Activated CD8-positive, alpha-beta memory T cell treated with anti-CD3 and anti-CD28 coated beads, Interleukin-2, amount 50 U/mL, for 48 hours (primary cell): Measurements from ENCODE around the gene IRAK2.
"Not testable (repeated sequence)": the region's sequence is repeated elsewhere in the genome, so short reads cannot be mapped to it uniquely, and the experiment has no call there.

ENCODE experiments used
- DNase-seq: peaks from one replicate; pipeline ENCODE4 v3.0.0-alpha.2; 2020

The IRAK2 gene

GRCh38 chr3:10164546-10165393, at the start of gene IRAK2:
TSS of gene IRAK2 (plus strand) at chr3:10164919. CDS start at chr3:10164955, 36 bp downstream.
- peak; percentile 83 for DNase-seq

GRCh38 chr3:10115326-10116137, 49.2 kb upstream of the IRAK2 start, which contains the start of gene BRK1:
TSS of gene BRK1 (plus strand) at chr3:10115675. CDS start at chr3:10115702, 27 bp downstream.
- peak; percentile 94 for DNase-seq

GRCh38 chr3:10116138-10116460, 48.6 kb upstream of the IRAK2 start:
- DNase-seq, result no peak

- no peak for DNase-seq
Observed at GRCh38 chr3:10116928-10117327, 47.8 kb upstream of the IRAK2 start.

- no peak for DNase-seq
Observed at GRCh38 chr3:10119376-10119775, 45.3 kb upstream of the IRAK2 start.

GRCh38 chr3:10121064-10121463, 43.7 kb upstream of the IRAK2 start:
- no peak for DNase-seq

GRCh38 chr3:10122724-10123123, 42.0 kb upstream of the IRAK2 start:
- DNase-seq, result no peak

- DNase-seq, result not testable (repeated sequence)
Observed at GRCh38 chr3:10135872-10136271, 28.8 kb upstream of the IRAK2 start.

GRCh38 chr3:10136426-10137005, 28.2 kb upstream of the IRAK2 start:
- DNase-seq, result no peak

- no peak for DNase-seq
Observed at GRCh38 chr3:10137178-10137577, 27.5 kb upstream of the IRAK2 start.

GRCh38 chr3:10140996-10141546, 23.6 kb upstream of the IRAK2 start:
- no peak for DNase-seq

- DNase-seq, result no peak
Observed at GRCh38 chr3:10142707-10143560, 21.8 kb upstream of the IRAK2 start.

- DNase-seq, result no peak
Observed at GRCh38 chr3:10145685-10146084, 19.0 kb upstream of the IRAK2 start.

GRCh38 chr3:10149226-10149625, 15.5 kb upstream of the IRAK2 start:
- no peak for DNase-seq

GRCh38 chr3:10150987-10151386, 13.7 kb upstream of the IRAK2 start:
- no peak for DNase-seq

GRCh38 chr3:10154335-10155122, 10.2 kb upstream of the IRAK2 start:
- no peak for DNase-seq

GRCh38 chr3:10155123-10155472, 9.6 kb upstream of the IRAK2 start:
- no peak for DNase-seq

- no peak for DNase-seq
Observed at GRCh38 chr3:10155658-10156057, 9.1 kb upstream of the IRAK2 start.

- DNase-seq, result no peak
Observed at GRCh38 chr3:10157031-10157430, 7.7 kb upstream of the IRAK2 start.

GRCh38 chr3:10158555-10158954, 6.2 kb upstream of the IRAK2 start:
- not testable (repeated sequence) for DNase-seq

GRCh38 chr3:10160346-10160745, 4.4 kb upstream of the IRAK2 start:
- DNase-seq, result no peak

GRCh38 chr3:10160925-10161324, 3.8 kb upstream of the IRAK2 start:
- no peak for DNase-seq
